Measurements from ENCODE around the gene ACTL8.

ACTL8 gene

GRCh38 chr1:17834561-17835100, 79.5 kb downstream of the ACTL8 start:
- peaks cover 0 to 1% of the 10 kb centered on the region in 2 donors for H3K9me3 Mint-ChIP-seq
- H3K4me3 Mint-ChIP-seq: no peak overlapping the region
- H3K36me3 Mint-ChIP-seq (ENCODE audit: insufficient read depth): no peaks in the 10 kb centered on the region
- H3K27me3 Mint-ChIP-seq: peaks cover 27 to 59% of the 10 kb centered on the region in 2 donors
- no peak overlapping the region for H3K27ac Mint-ChIP-seq
- H3K4me1 Mint-ChIP-seq (ENCODE audit: low read depth in 2 of 2): no peaks in the 10 kb centered on the region
- ATAC-seq (replicated peaks) (no peak), DNase-seq (no peak)

- no peak for DNase-seq
- H3K36me3 Mint-ChIP-seq (ENCODE audit: insufficient read depth): no peaks in the 10 kb centered on the region
- H3K4me3 Mint-ChIP-seq: no peak overlapping the region
- H3K9me3 Mint-ChIP-seq: peaks cover 0 to 1% of the 10 kb centered on the region in 2 donors
- ATAC-seq (replicated peaks): no peak
- H3K27me3 Mint-ChIP-seq: peaks cover 23 to 51% of the 10 kb centered on the region in 2 donors
- no peak overlapping the region for H3K27ac Mint-ChIP-seq
- no peaks in the 10 kb centered on the region for H3K4me1 Mint-ChIP-seq (ENCODE audit: low read depth in 2 of 2)
Measured at GRCh38 chr1:17837233-17838030, 82.3 kb downstream of the ACTL8 start.

- DNase-seq: no peak
- Mint-ChIP-seq H3K9me3 (peaks cover 0 to 1% of the 10 kb centered on the region in 2 donors), H3K27ac (no peak overlapping the region), H3K36me3 (ENCODE audit: insufficient read depth) (no peaks in the 10 kb centered on the region), H3K4me1 (ENCODE audit: low read depth in 2 of 2) (no peaks in the 10 kb centered on the region), H3K27me3 (peaks cover 25 to 56% of the 10 kb centered on the region in 2 donors), H3K4me3 (no peak overlapping the region)
- ATAC-seq (replicated peaks): no peak
Measured at GRCh38 chr1:17839641-17840196, 84.6 kb downstream of the ACTL8 start.

DNA sequence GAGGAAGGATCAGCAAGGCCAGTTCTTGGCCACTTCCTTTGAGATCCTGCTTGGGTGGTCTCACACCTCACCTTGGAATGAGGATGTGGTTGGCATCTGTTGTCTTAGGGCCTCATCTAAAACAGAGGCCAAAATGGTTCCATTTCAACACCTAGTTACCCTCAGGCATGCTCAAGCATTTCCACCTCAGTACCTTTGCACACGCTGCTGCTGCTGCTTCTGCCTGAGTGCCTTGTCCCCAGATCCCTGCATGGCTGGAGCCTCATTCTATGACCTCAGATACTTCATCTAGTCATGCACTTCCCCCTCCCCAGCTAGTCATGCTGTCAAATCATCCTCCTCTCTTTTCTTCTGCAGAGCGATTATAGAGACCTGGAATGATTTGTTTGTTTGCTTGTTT, 86.8 kb downstream of the ACTL8 start:
- Mint-ChIP-seq H3K9me3 (no peaks in the 10 kb centered on the region), H3K4me1 (ENCODE audit: low read depth in 2 of 2) (no peaks in the 10 kb centered on the region), H3K27me3 (peaks cover 26 to 38% of the 10 kb centered on the region in 2 donors), H3K27ac (no peak overlapping the region), H3K4me3 (no peak overlapping the region), H3K36me3 (ENCODE audit: insufficient read depth) (no peaks in the 10 kb centered on the region)
- DNase-seq: no peak
- no peak for ATAC-seq (replicated peaks)

DNA sequence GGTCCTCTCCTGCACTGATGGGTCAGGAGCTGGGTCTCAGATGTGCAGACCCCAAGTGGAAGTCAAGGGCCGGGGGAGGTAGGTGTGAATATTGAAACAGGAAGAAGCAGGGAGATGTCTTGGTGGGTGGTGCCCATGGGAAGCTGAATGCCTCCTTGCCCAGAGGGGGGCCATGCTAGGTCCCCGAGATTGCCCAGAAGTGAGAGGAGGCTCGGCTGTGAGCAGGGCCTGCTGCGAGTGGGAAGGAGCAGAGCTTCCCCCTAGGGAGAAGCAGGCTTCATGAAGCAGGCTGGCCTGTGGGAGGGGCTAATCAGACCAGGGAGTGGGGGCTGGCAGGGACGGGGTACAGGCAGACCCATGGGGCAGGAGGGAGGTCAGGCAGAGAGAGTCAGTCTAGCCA, 87.6 kb downstream of the ACTL8 start:
- Mint-ChIP-seq H3K27me3 (peaks cover 26 to 36% of the 10 kb centered on the region in 2 donors), H3K4me3 (no peak overlapping the region), H3K36me3 (ENCODE audit: insufficient read depth) (no peaks in the 10 kb centered on the region), H3K9me3 (peaks cover 0 to under 1% of the 10 kb centered on the region in 2 donors), H3K27ac (no peak overlapping the region), H3K4me1 (ENCODE audit: low read depth in 2 of 2) (no peaks in the 10 kb centered on the region)
- DNase-seq (no peak), ATAC-seq (replicated peaks) (no peak)

GRCh38 chr1:17844185-17844826, 89.2 kb downstream of the ACTL8 start:
- ATAC-seq (replicated peaks): no peak
- no peak for DNase-seq
- Mint-ChIP-seq H3K36me3 (ENCODE audit: insufficient read depth) (no peaks in the 10 kb centered on the region), H3K4me3 (no peak overlapping the region), H3K4me1 (ENCODE audit: low read depth in 2 of 2) (no peaks in the 10 kb centered on the region), H3K9me3 (peaks cover 0 to 2% of the 10 kb centered on the region in 2 donors), H3K27me3 (peaks cover 26 to 36% of the 10 kb centered on the region in 2 donors), H3K27ac (no peak overlapping the region)

GRCh38 chr1:17845583-17845982, 90.5 kb downstream of the ACTL8 start:
- DNase-seq (no peak), ATAC-seq (replicated peaks) (no peak)
- H3K27me3 Mint-ChIP-seq: peaks cover 25 to 36% of the 10 kb centered on the region in 2 donors
- no peak overlapping the region for H3K4me3 Mint-ChIP-seq
- no peaks in the 10 kb centered on the region for H3K4me1 Mint-ChIP-seq (ENCODE audit: low read depth in 2 of 2)
- no peak overlapping the region for H3K27ac Mint-ChIP-seq
- no peaks in the 10 kb centered on the region for H3K36me3 Mint-ChIP-seq (ENCODE audit: insufficient read depth)
- H3K9me3 Mint-ChIP-seq: peaks cover 0 to 2% of the 10 kb centered on the region in 2 donors

DNA sequence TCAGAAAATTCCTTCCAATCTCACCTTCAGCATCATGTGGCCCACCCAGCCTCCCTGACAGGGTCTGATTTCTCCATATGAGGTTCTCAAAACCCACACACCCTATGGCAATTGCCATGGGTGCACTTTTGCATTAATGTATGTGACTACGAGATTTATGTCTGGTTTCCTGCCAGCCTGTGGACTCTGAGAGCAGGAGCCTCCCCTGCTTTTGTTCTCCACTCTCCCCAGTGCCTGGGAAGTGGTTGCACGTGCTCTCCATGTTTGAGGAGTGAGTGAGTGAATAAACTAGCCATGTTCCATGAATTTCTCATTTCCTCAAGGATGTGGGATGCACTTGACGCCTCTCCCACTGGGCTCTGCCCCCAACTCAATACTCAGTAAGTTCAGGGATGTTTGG, 91.2 kb downstream of the ACTL8 start:
- peaks cover 20 to 31% of the 10 kb centered on the region in 2 donors for H3K27me3 Mint-ChIP-seq
- ATAC-seq (replicated peaks) (no peak), DNase-seq (no peak)
- no peak overlapping the region for H3K27ac Mint-ChIP-seq
- peaks cover 0 to 2% of the 10 kb centered on the region in 2 donors for H3K9me3 Mint-ChIP-seq
- H3K4me3 Mint-ChIP-seq: no peak overlapping the region
- H3K36me3 Mint-ChIP-seq (ENCODE audit: insufficient read depth): no peaks in the 10 kb centered on the region
- H3K4me1 Mint-ChIP-seq (ENCODE audit: low read depth in 2 of 2): no peaks in the 10 kb centered on the region

- no peak overlapping the region for H3K27ac Mint-ChIP-seq
- no peaks in the 10 kb centered on the region for H3K36me3 Mint-ChIP-seq (ENCODE audit: insufficient read depth)
- H3K4me1 Mint-ChIP-seq (ENCODE audit: low read depth in 2 of 2): no peaks in the 10 kb centered on the region
- no peak overlapping the region for H3K4me3 Mint-ChIP-seq
- peaks cover 17 to 23% of the 10 kb centered on the region in 2 donors for H3K27me3 Mint-ChIP-seq
- peaks cover 0 to 2% of the 10 kb centered on the region in 2 donors for H3K9me3 Mint-ChIP-seq
- DNase-seq (no peak), ATAC-seq (replicated peaks) (no peak)
Measured at GRCh38 chr1:17847111-17847510, 92.0 kb downstream of the ACTL8 start.

GRCh38 chr1:17849216-17849615, 94.1 kb downstream of the ACTL8 start:
- DNase-seq: no peak
- peaks cover 0 to 2% of the 10 kb centered on the region in 2 donors for H3K9me3 Mint-ChIP-seq
- no peak overlapping the region for H3K27ac Mint-ChIP-seq
- no peaks in the 10 kb centered on the region for H3K4me1 Mint-ChIP-seq (ENCODE audit: low read depth in 2 of 2)
- no peak overlapping the region for H3K4me3 Mint-ChIP-seq
- H3K27me3 Mint-ChIP-seq: peaks cover 2 to 12% of the 10 kb centered on the region in 2 donors
- ATAC-seq (replicated peaks): no peak
- H3K36me3 Mint-ChIP-seq (ENCODE audit: insufficient read depth): no peaks in the 10 kb centered on the region

GRCh38 chr1:17851056-17851455, 95.9 kb downstream of the ACTL8 start:
- H3K9me3 Mint-ChIP-seq: peaks cover 0 to 2% of the 10 kb centered on the region in 2 donors
- no peak for ATAC-seq (replicated peaks)
- no peaks in the 10 kb centered on the region for H3K4me1 Mint-ChIP-seq (ENCODE audit: low read depth in 2 of 2)
- peaks cover 0 to 9% of the 10 kb centered on the region in 2 donors for H3K27me3 Mint-ChIP-seq
- no peak for DNase-seq
- no peaks in the 10 kb centered on the region for H3K36me3 Mint-ChIP-seq (ENCODE audit: insufficient read depth)
- no peak overlapping the region for H3K4me3 Mint-ChIP-seq
- no peak overlapping the region for H3K27ac Mint-ChIP-seq

DNA sequence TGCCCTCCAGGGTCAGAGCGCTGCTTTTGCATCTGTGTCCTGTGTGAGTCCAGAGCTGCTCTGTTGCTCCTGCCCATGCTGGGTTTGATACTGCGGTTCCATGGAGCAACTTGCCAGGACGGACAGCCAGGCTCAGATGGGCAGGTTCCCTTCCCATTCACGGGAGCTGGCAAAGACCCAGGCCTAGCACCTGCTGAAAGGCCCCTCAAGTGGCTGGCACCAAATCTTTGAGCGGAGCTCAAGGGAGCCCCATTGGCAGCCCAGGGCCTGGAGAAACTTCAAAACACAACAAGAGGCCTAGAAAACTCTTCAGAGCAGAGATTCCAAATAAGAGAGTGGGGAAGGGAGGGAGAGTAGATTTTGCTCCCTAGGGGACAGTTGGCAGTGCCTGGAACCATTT, 97.2 kb downstream of the ACTL8 start:
- no peak overlapping the region for H3K27ac Mint-ChIP-seq
- ATAC-seq (replicated peaks) (no peak), DNase-seq (no peak)
- H3K27me3 Mint-ChIP-seq: peaks cover 0 to 5% of the 10 kb centered on the region in 2 donors
- H3K36me3 Mint-ChIP-seq (ENCODE audit: insufficient read depth): no peaks in the 10 kb centered on the region
- no peaks in the 10 kb centered on the region for H3K4me1 Mint-ChIP-seq (ENCODE audit: low read depth in 2 of 2)
- H3K9me3 Mint-ChIP-seq: peaks cover 0 to 2% of the 10 kb centered on the region in 2 donors
- no peak overlapping the region for H3K4me3 Mint-ChIP-seq

- H3K9me3 Mint-ChIP-seq: no peaks in the 10 kb centered on the region
- no peak for DNase-seq
- H3K27me3 Mint-ChIP-seq: peaks cover 5 to 9% of the 10 kb centered on the region in 2 donors
- ATAC-seq (replicated peaks): no peak
- no peak overlapping the region for H3K27ac Mint-ChIP-seq
- H3K4me3 Mint-ChIP-seq: no peak overlapping the region
- no peaks in the 10 kb centered on the region for H3K36me3 Mint-ChIP-seq (ENCODE audit: insufficient read depth)
- no peaks in the 10 kb centered on the region for H3K4me1 Mint-ChIP-seq (ENCODE audit: low read depth in 2 of 2)
Measured at GRCh38 chr1:17853241-17853935, 98.3 kb downstream of the ACTL8 start.
